Stimulated activated CD4-positive, alpha-beta T cell treated with anti-CD3 and anti-CD28 coated beads, Interleukin-1b, Interleukin-23, amount 100 ng/mL, for 1 hour (primary cell): ENCODE measurements around the gene USP1.

Experiments used
- DNase-seq, 2 donors: peaks; one replicate each; pipeline ENCODE4 v3.0.0-alpha.2; 2020; ENCODE audit warnings: low read depth in 2 of 2

Gene USP1

GRCh38 chr1:62487956-62488355 lies 51.1 kb downstream of the USP1 start:
- no peak for DNase-seq

- no peak for DNase-seq
Measured at GRCh38 chr1:62492521-62492920, 55.7 kb downstream of the USP1 start.

GRCh38 chr1:62493656-62494055 lies 56.8 kb downstream of the USP1 start:
- DNase-seq: no peak

GRCh38 chr1:62494137-62494536 lies 57.3 kb downstream of the USP1 start:
- no peak for DNase-seq

GRCh38 chr1:62500210-62500609 lies 63.4 kb downstream of the USP1 start:
- no peak for DNase-seq
